Retinal pigment epithelial cell (primary cell): ENCODE data around the gene GMCL2.
A peak's percentile ranks its signal among the peaks of the same experiment; 100 is the strongest.
"Not testable (repeated sequence)": the region's sequence is repeated elsewhere in the genome, so short reads cannot be mapped to it uniquely, and the experiment has no call there.

Source experiments
- DNase-seq: peaks from one replicate; pipeline ENCODE4 v3.0.0-alpha.2; 2010; ENCODE audit warnings: low read depth
- H3K4me3 ChIP-seq: 2 replicates; pipeline ENCODE4 v1.5.1; 2011; ENCODE audit warnings: mild to moderate bottlenecking, low read length, control low read depth, moderate library complexity
- CTCF ChIP-seq: conservative IDR thresholded peaks from 2 replicates; pipeline ENCODE4 v1.5.1; 2011; ENCODE audit warnings: low read depth, low read length, control low read depth, inconsistent platforms

The GMCL2 gene

GRCh38 chr5:178232124-178232919 is 45.2 kb upstream of the GMCL2 start, which contains the start of gene PHYKPL:
PHYKPL (minus strand) TSS chr5:178232802; CDS start chr5:178232550, 252 bp downstream.
- peak; percentile 6 for TF ChIP-seq CTCF
- peak within 1 kb of the TSS; percentile 69 for H3K4me3 ChIP-seq
- DNase-seq = no peak

DNA sequence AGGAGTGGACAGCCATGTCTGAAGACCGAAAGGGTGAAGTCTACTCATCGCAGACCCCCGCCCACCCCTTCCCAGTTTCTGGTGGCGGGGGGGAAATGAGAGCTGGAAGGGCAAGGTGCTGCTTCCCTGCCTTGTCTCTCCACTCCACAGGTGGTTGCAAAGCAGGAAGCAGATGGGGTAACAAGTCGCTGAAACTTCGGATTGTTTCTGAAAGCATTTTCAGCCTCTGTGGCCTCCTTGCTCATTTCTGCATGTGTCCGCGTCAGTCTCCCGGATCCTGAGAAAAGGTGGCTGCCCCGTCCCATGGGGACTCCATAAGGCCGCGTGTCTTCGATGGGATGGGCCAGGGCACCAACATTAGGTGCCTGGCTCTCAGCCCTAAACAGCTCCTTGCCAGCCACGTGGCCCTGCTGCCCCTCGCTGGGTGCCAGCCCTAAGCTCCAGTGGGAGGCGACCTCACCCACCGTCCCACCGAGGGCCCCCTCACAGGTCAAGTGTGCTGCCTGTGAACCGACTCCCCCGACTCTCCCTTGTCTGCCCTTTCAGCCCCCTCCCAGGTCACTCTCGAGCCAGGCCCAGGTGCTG is 44.5 kb upstream of the GMCL2 start:
- H3K4me3 ChIP-seq = peak overlapping the region; percentile 69
- no peak for DNase-seq
- TF ChIP-seq CTCF = no peak

DNA sequence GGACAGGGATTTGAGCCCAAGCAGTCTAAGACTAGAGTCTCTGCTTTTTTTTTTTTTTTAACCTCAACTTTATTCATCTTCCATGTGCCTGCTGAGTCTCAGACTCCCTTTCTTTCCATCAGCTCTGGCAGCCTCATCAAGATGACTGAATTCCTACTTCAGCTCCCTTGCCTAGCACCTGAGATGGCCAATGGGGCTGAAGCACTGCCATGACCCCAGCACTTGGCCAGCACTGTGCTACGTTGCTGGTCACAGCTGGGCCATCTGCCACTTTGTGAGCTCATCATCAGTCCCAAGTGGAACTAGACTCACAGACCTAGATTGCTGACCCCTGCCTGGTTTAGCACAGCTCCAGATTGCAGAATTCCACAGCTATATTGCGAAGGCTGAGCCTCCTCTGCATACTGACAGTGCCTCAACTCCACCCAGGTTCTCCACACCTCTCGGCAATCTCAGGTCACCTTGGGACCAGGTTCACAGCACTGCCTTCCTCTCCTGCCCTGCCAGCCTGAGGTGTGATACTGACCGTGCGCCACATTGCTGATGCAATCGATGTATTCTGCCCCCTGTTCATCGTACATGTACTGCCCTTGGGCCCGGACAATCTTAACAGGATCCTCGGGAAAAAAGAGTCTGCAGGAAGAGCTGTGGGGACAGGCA is 43.8 kb upstream of the GMCL2 start:
- H3K4me3 ChIP-seq = peak overlapping the region; percentile 69
- TF ChIP-seq CTCF = no peak
- DNase-seq = no peak

DNA sequence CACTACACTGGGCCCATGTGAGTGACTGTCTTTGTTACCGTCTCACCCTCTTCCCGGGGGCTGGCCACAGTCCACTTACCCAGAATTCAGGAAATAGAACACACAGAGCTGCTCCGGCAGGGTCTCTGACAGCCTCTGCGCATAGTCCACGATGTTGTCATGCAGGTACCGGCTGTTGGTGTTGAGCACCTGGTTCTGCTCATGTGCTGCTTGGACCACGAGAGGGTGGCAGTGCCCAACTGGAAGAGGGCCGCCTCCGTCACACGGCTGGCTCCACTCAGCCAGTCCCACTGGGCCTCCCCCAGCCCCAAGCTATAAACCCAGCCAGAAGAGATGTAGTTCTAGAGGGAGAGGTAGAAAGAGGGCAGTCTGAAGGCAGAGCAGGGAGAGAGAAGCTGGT is 42.7 kb upstream of the GMCL2 start:
- TF ChIP-seq CTCF = no peak
- H3K4me3 ChIP-seq = no peak overlapping the region
- DNase-seq = no peak

DNA sequence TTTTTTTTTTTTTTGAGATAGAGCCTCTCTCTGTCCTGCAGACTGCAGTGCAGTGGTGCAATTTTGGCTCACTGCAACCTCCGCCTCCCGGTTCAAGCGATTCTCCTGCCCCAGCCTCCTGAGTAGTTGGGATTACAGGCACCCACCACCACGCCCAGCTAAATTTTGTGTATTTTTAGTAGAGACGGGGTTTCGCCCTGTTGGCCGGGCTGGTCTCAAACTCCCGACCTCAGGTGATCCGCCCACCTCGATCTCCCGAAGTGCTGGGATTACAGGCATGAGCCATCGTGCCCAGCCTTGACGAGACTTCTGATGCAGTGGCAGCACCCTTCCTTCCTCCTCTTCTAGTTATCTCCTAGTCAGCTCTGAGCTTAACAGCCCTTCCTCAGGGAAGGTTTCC is 41.9 kb upstream of the GMCL2 start:
- H3K4me3 ChIP-seq, DNase-seq: not testable (repeated sequence)

DNA sequence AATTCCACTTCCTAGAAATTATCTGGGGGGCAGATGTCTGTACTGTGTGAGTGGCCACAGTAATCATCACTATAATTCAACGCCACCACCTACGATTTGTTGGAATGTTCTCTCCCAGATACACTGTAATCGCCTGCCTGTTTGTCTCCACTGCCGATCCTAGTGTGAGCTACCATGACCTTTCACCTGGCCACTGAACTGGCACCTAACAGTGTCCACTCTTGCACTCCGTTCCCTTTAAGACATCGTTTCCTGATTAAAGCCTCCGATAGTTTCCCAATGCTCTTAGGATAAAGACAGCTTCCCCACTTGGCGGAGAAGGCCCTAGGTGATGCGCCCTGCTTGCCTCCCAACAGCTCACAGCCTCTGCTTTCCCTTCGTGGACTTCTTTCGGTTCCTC is 41.4 kb upstream of the GMCL2 start:
- H3K4me3 ChIP-seq = no peak overlapping the region
- DNase-seq = no peak
- no peak for TF ChIP-seq CTCF

DNA sequence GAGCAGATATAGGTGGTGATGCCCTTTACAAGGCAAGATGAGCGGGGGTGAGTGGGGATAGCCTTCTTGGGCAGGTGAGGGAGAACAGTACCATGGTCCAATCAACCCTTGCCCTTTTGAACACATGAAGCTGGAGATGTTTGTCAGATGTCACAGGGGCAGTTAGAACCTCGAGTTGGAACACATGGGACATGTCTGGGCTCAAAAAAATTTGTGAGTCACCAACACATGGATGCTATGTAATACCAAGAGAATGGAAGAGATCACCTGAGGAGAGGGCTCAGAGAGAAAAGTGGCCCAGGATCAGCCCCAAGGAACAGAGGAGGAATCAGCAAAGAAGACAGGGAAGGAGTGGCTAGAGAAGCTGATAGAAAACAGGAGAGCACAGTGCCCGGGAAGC is 40.8 kb upstream of the GMCL2 start:
- no peak for DNase-seq
- no peak overlapping the region for H3K4me3 ChIP-seq
- no peak for TF ChIP-seq CTCF
